ENCODE measurements around the gene TMEM253. TPM values are rescaled to one million over a fixed set of nuclear protein-coding genes. Genes with fewer than 3 reads are reported as not detected.
A peak's percentile ranks its signal among the peaks of the same experiment; 100 is the strongest.

TMEM253 gene
- total and polyA plus RNA-seq, 10 donors: 0.11 to 1.5 (median 0.29) TPM; not detected in 5

GRCh38 chr14:21099596-21099985, 1.3 kb upstream of the TMEM253 start:
- no peak for DNase-seq
- Histone ChIP-seq H3K27ac (peak overlapping the region in 4 of 8 donors; percentile 74 to 86 (median 82)), H3K27me3 (replicated peaks in 1 of 7) (peaks cover 0 to 21% (median 0%) of the 10 kb centered on the region in 7 donors), H3K4me1 (peaks cover 11 to 64% (median 32%) of the 10 kb centered on the region in 6 donors), H3K4me3 (peak overlapping the region in 1 of 8 donors; percentile 76), H3K9me3 (no peaks in the 10 kb centered on the region), H3K36me3 (no peaks in the 10 kb centered on the region)
- intact Hi-C loops (cut with DNase I; ENCODE audit: low total_unique reads): no loop called here
- no peak for TF ChIP-seq CTCF (IDR thresholded peaks at IDR 0.05 in 8 of 11, conservative IDR thresholded peaks at IDR 0.05 in 3 of 11)
- TF ChIP-seq POLR2A (IDR thresholded peaks at IDR 0.05): no peak
- no peak for TF ChIP-seq POLR2AphosphoS5 (IDR thresholded peaks at IDR 0.05)
- WGBS, 5 donors: 81 to 87% (median 83%) methylated on average over 5 of the region's 5 CpGs

GRCh38 chr14:21101802-21102413, 1.0 kb downstream of the TMEM253 start:
- peaks cover 33 to 70% (median 53%) of the 10 kb centered on the region in 6 donors for H3K4me1 ChIP-seq
- no peak overlapping the region for H3K4me3 ChIP-seq
- no peaks in the 10 kb centered on the region for H3K36me3 ChIP-seq
- H3K9me3 ChIP-seq: no peaks in the 10 kb centered on the region
- peaks cover 0 to 21% (median 0%) of the 10 kb centered on the region in 7 donors for H3K27me3 ChIP-seq (replicated peaks in 1 of 7)
- no peak for DNase-seq
- WGBS, 5 donors: 88 to 92% (median 89%) methylated on average over 8 of the region's 8 CpGs
- H3K27ac ChIP-seq: no peak overlapping the region
- TF ChIP-seq POLR2AphosphoS5 (IDR thresholded peaks at IDR 0.05) (no peak), CTCF (IDR thresholded peaks at IDR 0.05 in 8 of 11, conservative IDR thresholded peaks at IDR 0.05 in 3 of 11) (peak in 1 of 11 experiments; percentile 4)
- intact Hi-C loops (cut with DNase I; ENCODE audit: low total_unique reads): no loop called here

- Histone ChIP-seq H3K36me3 (no peaks in the 10 kb centered on the region), H3K27ac (peak overlapping the region in 7 of 8 donors; percentile 95 to 100 (median 97)), H3K9me3 (no peaks in the 10 kb centered on the region), H3K4me3 (peak overlapping the region in 6 of 8 donors; percentile 61 to 86 (median 70)), H3K27me3 (replicated peaks in 1 of 7) (peaks cover 0 to 14% (median 0%) of the 10 kb centered on the region in 7 donors), H3K4me1 (peaks cover 33 to 66% (median 49%) of the 10 kb centered on the region in 6 donors)
- 18 to 35% (median 24%) methylated on average over 9 of the region's 9 CpGs for WGBS, 5 donors
- TF ChIP-seq POLR2A (IDR thresholded peaks at IDR 0.05) (no peak), CTCF (IDR thresholded peaks at IDR 0.05 in 8 of 11, conservative IDR thresholded peaks at IDR 0.05 in 3 of 11) (no peak), POLR2AphosphoS5 (IDR thresholded peaks at IDR 0.05) (no peak)
- no peak for DNase-seq
- intact Hi-C loops (cut with DNase I; ENCODE audit: low total_unique reads): no loop called here
Observed at GRCh38 chr14:21102521-21103410, 1.9 kb downstream of the TMEM253 start.

- Histone ChIP-seq H3K4me3 (peak overlapping the region; percentile 58 to 86 (median 70)), H3K27ac (peak overlapping the region; percentile 94 to 100 (median 97)), H3K27me3 (replicated peaks in 1 of 7) (peaks cover 0 to 11% (median 0%) of the 10 kb centered on the region in 7 donors), H3K36me3 (no peaks in the 10 kb centered on the region), H3K9me3 (no peaks in the 10 kb centered on the region), H3K4me1 (peaks cover 33 to 64% (median 48%) of the 10 kb centered on the region in 6 donors)
- WGBS, 5 donors: 0 to 1% (median 1%) methylated on average over 9 of the region's 9 CpGs
- no peak for TF ChIP-seq CTCF (IDR thresholded peaks at IDR 0.05 in 8 of 11, conservative IDR thresholded peaks at IDR 0.05 in 3 of 11)
- no peak for TF ChIP-seq POLR2A (IDR thresholded peaks at IDR 0.05)
- TF ChIP-seq POLR2AphosphoS5 (IDR thresholded peaks at IDR 0.05): no peak
- no peak for DNase-seq
- intact Hi-C loops (cut with DNase I; ENCODE audit: low total_unique reads): no loop called here
Observed at GRCh38 chr14:21103411-21103709, 2.5 kb downstream of the TMEM253 start.

All from spleen (tissue), 11 donors.